ENCODE measurements around the gene SHROOM3.

DNA sequence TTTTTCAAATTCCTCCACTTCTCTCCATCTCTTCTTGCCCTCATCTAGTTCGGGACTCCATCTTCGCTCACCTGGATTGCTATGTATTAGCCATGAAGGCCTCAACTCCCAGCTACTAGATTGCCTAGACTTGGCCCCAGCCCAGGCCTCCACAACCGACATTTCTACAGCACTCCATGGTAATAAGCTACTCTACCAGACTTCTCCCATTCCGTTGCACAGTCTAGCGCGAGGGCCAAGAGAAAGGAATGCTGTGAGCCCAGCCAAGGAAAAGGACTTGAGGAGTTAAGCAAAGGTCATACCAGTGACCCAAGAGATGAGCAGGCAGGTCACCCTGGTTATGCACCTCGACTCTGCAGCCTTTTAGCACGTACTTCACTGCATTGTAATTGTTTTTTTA lies 387.3 kb downstream of the SHROOM3 start:
- TF ChIP-seq CTCF (IDR thresholded peaks at IDR 0.05): no peak
- TF ChIP-seq POLR2A (IDR thresholded peaks at IDR 0.05): no peak
